AG08396 (cell line): ENCODE measurements around the gene MTMR10.

Experiments used
- DNase-seq: peaks from one replicate; pipeline ENCODE4 v3.0.0; 2012; ENCODE audit warnings: low spot score, mixed read lengths

The MTMR10 gene

GRCh38 chr15:31012455-31012854 lies 21.0 kb upstream of the MTMR10 start:
- DNase-seq = no peak

GRCh38 chr15:31010036-31010435 lies 18.6 kb upstream of the MTMR10 start:
- no peak for DNase-seq

- no peak for DNase-seq
Measured at GRCh38 chr15:31005660-31006059, 14.2 kb upstream of the MTMR10 start.

DNA sequence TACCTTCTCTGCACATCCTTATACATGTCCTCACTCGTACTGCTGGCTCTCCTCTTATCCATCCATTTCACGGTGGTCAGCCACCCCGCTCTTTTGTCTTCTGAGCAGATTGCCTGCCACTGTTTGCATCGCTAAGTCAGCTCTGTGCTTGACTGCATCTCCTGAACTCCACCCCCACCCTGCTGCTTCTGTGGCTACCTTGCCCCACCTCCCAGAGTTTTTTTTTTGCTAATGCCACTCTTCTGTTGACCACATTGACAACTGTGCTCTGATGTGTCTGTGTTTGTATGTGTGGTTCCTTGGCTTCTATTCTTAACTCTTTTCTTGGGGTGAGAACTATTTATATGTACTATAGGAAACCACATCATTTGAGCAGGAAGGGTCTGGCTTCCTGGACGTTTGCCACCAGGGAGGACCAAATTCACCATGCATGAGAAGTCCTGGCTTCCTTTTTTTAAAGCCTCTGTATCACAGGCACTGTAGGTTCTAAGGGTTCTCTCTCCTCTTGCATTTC lies 12.8 kb upstream of the MTMR10 start:
- DNase-seq = no peak

DNA sequence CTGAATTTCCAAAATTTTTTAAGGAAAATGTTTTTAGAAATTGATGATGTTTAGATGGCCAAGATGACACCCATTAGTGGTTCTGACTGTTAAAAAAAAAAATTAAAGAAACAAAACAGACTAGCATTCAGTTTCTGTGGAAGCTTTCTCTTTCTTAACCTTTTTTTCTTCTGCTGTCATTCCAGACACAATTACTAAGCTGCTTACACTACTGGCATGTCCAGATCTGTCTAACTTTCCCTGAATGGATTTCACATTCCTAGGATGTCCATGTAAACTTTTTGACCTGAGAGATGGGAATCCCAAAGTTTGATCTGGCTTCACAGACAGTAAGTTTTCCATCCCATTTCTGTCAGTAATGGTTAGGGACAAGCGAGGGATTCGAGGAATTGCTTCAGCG lies 10.3 kb upstream of the MTMR10 start:
- no peak for DNase-seq

- no peak for DNase-seq
Measured at GRCh38 chr15:30999729-31000128, 8.3 kb upstream of the MTMR10 start.

DNA sequence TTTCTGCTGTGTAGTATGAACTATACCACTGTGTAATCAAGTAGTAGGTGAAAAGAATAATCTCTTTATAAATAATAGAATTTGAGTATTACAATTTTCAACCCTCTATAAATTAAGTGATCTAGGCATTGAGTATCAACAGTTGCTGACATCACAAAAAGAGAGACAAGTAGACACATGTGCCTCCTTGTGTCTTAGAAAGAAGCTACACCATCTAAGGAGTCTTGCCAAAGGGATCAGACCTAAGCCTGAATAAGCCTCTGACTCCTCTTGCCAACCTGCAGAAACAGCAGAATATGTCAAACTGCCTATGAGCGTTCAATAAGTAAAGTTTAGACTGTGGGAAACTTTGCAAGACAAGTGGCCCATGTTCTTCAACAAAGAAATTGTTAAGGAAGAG lies 5.8 kb upstream of the MTMR10 start:
- no peak for DNase-seq

- DNase-seq = no peak
Measured at GRCh38 chr15:30992249-30992864, 929 bp upstream of the MTMR10 start.

DNA sequence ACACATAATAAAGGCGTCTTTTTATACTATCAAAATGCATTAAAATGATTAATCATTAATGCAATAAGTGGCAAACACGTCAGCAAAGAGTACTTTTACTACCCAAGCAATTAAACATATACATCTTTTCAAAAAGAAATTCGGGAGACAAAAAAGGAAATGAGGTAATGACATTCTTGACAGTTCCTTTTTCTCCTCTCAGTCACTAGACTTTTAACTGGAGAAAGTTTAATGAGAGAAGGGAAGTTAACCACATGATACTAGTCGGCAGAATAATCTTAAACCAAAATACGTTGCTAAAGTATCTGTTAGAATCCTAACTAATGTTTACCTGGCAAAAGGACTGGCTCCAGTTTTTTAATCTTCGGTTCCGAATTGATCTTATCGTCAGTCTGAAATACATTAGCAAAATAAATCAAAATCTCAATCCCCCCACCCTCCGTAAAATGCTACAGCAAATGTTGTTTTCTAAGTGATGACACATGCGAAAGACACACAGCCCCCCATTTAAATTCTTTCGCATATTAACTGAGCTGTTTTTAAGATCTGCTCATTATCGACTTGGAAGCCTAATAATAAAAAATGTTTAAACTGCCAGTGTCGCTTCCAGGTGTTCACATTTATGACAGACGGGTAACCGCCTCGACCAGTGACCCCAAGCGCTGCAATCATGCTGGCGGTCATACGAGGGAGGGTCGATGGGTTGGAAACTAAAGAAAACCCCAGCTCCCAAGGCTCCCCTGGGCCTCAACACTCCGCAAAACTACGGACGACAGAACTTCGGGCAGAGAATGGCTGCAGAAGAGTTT lies 778 bp downstream of the MTMR10 start:
- DNase-seq = no peak

DNA sequence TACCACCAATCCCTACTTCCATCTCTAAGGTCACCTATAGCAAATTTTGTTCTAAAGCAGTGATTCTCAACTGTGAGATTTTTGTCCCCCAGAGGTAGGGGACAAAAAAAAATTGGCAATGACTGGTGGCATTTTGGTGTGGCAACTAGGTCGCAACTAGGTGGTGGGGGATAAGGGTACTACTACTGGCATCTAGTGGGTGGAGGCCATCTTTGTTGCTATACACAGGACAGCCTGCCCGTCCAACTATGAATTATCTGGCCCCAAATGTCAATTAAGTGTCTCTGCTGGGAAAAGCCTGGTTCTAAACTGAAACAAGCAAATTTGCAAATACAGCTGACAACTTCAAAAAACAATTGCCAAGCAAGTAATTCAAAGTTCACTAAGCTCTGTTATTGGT lies 1.4 kb downstream of the MTMR10 start:
- no peak for DNase-seq

GRCh38 chr15:30985081-30985531 lies 6.3 kb downstream of the MTMR10 start:
- DNase-seq = no peak

DNA sequence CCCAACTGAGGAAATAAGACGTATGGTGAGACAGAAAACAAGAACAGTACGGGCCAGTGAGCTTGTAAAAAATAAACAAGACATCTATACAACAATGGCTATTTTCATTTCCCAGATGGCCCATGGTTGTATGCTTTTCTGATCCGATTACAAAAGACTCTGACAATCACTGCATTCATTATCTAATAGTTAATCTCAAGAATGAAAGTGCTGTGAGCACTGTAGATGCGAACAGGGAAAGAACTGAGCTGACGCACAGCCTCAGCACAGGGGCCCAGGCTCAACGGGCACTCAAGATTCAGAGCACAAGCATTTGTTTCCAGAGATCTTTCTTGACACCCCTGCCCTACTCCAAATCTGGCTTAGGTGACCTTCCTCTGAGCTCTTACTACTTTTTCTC lies 6.9 kb downstream of the MTMR10 start:
- no peak for DNase-seq

- no peak for DNase-seq
Measured at GRCh38 chr15:30984118-30984517, 7.3 kb downstream of the MTMR10 start.

GRCh38 chr15:30979457-30979856 lies 12.0 kb downstream of the MTMR10 start:
- no peak for DNase-seq

- no peak for DNase-seq
Measured at GRCh38 chr15:30978328-30978727, 13.1 kb downstream of the MTMR10 start.

DNA sequence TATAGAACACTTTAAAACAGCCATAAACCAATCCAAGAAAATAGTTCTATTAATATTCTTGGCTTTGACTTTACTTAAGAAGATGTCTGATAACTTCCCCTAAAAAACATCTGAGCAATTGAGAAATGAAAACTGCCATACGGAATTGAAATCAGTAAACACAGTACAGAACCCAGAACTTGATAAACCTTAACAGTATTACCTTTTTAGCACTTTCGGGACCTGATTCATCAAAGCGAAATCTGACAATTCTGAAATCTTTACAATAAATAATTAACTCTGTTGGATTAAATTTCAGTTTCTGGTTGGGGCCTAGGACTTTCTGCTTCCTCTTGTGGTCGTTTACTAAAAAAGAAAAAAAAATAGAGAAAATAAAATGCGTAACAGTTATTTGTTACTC lies 17.3 kb downstream of the MTMR10 start:
- DNase-seq = no peak

- DNase-seq = no peak
Measured at GRCh38 chr15:30973379-30973778, 18.0 kb downstream of the MTMR10 start.

DNA sequence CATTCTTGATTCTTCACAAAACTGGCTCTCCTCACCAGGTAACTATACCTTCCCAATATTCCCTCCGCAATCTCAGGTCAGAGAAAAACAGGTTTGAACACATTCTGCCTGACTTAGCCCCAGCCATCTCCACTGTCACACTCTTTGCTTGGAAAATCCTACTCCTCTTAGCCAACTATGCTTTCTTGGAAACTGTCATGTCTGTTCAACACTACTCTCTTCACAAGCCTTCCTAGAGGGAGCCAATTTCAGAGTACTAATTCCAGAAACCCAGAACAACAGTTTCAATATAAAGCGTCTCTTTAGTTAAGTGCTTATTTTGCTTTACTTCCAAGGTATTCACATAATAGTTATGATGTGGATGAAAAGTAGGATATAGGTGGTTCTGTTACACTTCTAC lies 21.7 kb downstream of the MTMR10 start:
- no peak for DNase-seq

DNA sequence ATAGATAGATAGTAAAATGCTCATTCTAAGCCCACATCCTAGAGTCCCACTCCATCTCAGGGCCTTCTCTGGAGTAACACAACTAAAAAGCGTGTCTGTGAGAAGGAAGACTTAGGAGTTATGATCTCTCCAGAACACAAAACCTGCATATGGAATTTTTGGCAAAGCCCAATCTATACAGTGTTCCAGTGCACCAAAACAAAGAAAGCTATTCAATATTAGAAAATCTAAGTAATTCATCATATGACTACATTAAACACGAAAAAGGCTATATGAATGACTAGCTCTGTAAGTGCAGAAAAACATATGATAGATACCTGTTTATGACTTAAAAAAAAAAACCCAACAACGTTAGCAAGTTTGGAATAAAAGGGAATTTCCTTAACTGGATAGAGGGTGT lies 27.7 kb downstream of the MTMR10 start:
- DNase-seq = no peak

- DNase-seq = no peak
Measured at GRCh38 chr15:30962659-30963058, 28.8 kb downstream of the MTMR10 start.

- DNase-seq = no peak
Measured at GRCh38 chr15:30962079-30962478, 29.3 kb downstream of the MTMR10 start.

DNA sequence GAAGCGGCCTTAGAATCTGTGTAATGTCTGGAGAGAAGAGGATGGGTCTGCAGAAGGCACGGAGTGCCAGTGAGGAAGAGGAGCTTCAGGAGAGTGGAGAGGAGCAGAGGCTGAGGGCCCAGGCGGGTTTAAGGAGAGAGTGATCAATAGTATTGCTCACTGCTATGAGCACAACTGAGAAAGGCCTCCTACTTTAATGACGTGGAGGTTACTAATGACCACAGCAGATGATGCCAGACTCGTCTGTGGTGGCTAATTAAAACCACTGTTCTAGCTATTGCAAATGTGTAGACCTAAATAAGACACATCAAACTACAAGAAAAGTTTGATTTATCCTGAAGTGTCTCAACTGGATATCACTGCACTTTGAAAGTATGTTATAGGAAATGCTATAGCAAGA lies 33.2 kb downstream of the MTMR10 start:
- no peak for DNase-seq
